Middle frontal gyrus (tissue), 1 donor: ENCODE data around the gene AKNAD1.
A peak's percentile ranks its signal among the peaks of the same experiment; 100 is the strongest.
"Not testable (repeated sequence)": the region's sequence is repeated elsewhere in the genome, so short reads cannot be mapped to it uniquely, and the experiment has no call there.

ENCODE experiments used
- DNase-seq: peaks from one replicate; pipeline ENCODE4 v3.0.0-alpha.2; 2015; ENCODE audit warnings: low spot score; ENCODE audit errors: extremely low spot score

AKNAD1 gene

DNA sequence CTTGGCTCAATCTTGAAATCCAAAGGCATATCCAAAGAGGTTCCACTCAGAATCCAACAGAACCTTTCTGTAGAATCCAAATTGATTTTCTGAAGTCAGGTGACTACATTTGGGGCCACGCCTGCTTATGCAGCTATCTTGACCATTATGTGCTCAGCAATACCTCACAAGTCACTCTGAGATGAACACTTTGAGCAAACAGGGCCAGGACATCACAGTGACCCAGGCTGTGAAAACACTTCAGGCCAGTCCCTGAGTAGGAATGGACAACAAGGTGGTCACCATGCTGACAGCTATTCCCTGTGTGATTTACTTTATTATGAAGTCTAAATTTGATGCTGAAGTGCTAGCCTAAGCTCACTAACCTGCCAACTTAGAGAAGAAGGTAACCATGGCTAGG is at the start of gene AKNAD1:
Gene AKNAD1 (minus strand): TSS at position 101 of the 400 bp plus-strand sequence. CDS start 4,430 bp downstream, outside the sequence.
- DNase-seq = no peak

DNA sequence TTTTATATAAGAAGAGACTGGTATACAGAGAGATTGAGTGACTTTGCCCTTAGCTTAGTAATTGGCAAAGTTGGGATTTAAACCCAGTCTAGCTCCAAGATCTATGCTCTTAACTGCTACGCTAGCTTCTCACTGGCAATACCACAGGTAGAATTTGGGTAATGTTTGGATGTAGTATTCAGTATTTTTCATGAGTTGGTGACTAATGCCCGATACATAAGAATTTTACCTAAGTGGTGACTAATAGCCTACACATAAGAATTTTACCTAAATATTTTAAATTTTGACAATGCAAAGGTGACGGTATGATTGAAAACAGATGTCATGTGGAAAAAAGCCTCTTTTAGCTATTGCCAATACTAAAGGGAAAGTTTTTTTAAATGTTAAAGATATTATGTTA is 44.2 kb upstream of the AKNAD1 start:
- DNase-seq = no peak

GRCh38 chr1:108897865-108898720 is 41.2 kb upstream of the AKNAD1 start:
- DNase-seq = peak; percentile 54

DNA sequence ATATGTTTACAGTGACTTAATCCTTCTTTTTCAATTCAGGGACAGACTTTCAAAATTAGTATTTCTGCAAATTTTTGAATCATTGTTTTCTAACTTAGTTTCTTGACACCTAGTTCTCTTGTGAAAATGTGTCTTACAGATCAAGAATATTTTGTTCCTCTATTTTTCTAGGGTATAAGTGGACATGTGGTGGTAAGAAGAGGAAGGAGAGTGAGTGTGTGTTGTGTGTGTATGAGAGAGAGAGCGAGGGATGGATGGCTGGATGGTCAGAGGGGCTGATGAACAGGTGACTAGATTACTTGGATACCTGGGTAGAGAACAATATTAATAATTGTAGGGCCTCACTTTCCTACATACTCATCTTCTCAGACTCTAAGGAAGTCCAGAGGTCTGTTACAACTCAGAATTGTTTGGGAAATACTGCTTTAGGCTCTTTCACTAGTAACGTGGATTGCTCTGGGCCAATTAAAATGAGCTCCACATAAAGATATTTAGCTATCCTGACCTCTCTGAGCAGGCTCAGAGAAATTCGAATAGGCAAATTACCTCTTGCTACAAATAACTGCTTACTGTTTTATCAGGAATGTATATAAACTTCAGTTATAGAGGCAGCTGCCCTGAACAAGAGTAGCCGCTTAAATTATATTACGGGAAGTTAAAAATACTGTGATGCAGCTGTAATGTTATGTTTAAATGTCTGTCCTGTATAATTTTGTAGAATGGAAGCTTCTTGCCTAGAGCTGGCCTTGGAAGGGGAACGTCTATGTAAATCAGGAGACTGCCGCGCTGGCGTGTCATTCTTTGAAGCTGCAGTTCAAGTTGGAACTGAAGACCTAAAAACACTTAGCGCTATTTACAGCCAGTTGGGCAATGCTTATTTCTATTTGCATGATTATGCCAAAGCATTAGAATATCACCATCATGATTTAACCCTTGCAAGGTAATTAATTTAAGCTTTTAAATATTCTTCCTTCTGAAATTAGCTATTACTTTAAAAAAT is 39.6 kb upstream of the AKNAD1 start:
- DNase-seq = no peak

- no peak for DNase-seq
Observed at GRCh38 chr1:108893141-108893530, 36.2 kb upstream of the AKNAD1 start.

- DNase-seq = no peak
Observed at GRCh38 chr1:108892356-108893140, 35.7 kb upstream of the AKNAD1 start.

GRCh38 chr1:108889706-108890384 is 33.0 kb upstream of the AKNAD1 start:
- DNase-seq = no peak

GRCh38 chr1:108889006-108889645 is 32.2 kb upstream of the AKNAD1 start:
- not testable (repeated sequence) for DNase-seq

DNA sequence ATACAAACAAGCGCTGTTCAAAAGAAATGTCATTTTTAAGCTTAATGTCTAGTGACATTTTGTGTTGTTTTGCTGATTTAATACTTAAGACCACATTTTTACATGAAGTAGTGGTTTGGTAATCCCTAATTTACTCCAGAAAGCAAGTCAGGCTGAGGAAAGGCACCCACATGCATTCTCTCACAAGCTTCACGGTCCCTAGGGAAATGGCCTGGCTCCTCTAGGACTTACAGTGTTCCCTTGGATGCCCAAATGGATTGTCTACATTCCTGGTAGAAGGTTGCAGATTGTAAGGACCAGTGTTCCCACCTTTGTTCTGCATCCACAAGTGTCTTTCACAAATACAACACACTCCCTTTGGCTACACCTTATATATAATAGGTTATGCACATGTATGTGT is 29.4 kb upstream of the AKNAD1 start:
- no peak for DNase-seq

DNA sequence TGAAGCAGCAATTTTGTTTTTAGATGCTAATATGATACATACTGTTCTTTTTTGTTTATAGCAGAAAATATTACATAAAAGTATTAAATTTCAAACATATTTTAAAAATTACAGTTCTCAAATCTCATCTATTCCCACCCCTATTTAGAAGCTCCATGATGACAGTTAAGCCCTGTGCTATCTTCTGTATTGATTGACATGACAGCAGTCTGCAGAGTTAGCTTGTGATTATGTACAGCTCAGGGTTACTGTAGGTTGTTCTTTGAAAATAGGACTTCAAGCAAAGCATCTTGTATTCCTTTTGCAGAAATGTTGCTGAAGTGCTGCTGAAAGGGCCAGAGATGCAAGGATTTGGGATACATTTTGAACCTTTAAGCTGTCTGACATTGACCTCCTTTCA is 28.1 kb upstream of the AKNAD1 start:
- no peak for DNase-seq

DNA sequence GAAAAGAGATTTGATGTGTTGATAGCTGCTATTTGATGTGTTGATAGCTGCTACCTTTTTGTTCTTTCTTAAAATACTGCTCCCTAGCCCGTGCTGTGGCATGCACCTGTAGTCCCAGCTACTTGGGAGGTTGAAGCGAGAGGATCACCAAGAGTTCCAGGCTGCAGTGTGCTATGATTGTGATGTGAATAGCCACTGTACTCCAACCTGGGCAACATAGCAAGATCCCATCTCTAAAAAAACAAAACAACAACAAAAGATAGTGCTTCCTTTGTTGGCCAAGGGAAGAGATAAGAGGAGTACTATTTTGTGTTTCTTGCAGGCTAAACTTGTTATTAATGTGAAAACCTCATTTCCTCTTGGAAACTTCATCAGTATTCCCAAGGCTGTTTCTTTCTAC is 25.9 kb upstream of the AKNAD1 start:
- DNase-seq = no peak

DNA sequence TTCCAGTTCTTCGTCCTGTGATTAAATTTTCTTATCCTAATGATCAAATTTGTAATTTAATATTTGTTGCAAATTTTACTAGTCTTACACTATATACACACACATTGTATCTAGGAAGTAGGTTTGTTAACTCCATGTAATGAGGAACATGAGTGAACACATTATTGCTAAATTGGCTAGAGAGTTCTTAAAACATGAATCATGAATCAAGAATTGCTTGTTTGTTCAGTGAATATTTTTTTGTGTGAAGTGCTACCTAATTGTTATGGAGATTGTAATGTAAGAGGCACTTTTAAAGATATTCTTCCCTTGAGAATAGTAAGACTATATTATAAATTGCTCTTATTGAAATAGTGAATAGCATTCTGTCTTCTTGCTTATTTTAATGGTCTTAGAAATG is 24.5 kb upstream of the AKNAD1 start:
- DNase-seq = no peak

DNA sequence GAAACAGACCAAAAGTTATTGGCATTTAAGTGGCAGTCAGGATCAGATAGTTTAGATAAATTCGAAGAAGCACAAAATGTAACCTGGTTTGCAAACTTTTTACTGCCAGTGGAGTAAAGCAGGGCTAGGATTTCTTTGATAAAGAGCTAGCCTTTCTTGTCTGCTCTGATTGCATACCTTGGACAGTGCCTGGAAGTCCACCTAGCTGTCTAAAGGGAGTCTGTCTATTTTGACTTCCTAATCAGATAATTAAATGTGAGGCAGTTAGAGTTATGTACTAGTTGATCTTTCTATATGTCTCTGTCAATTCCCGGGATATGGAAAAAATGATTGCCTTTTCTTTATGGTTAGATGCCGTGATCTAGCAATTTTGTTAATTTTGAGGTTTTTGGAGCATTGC is 24.0 kb upstream of the AKNAD1 start:
- DNase-seq = no peak

DNA sequence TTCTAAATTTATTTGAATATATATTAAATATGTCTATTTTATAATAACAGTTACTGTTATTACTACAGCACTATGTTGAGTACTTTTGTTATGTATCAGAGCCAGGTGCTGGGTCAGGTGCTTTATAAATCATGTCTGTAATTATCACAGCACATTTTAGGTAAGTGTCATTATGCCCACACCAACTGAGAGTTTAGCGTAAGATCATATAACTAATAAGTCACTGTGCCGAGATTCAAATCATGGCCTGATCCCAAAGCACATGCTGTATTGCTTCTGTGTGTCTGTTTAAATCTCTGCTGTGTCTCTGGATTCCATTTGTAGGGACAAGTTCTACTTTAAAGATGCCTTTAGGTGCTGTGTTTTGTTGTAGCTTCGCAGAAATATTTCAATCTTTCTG is 21.8 kb upstream of the AKNAD1 start:
- DNase-seq = no peak

GRCh38 chr1:108878160-108878469 is 21.2 kb upstream of the AKNAD1 start:
- no peak for DNase-seq

DNA sequence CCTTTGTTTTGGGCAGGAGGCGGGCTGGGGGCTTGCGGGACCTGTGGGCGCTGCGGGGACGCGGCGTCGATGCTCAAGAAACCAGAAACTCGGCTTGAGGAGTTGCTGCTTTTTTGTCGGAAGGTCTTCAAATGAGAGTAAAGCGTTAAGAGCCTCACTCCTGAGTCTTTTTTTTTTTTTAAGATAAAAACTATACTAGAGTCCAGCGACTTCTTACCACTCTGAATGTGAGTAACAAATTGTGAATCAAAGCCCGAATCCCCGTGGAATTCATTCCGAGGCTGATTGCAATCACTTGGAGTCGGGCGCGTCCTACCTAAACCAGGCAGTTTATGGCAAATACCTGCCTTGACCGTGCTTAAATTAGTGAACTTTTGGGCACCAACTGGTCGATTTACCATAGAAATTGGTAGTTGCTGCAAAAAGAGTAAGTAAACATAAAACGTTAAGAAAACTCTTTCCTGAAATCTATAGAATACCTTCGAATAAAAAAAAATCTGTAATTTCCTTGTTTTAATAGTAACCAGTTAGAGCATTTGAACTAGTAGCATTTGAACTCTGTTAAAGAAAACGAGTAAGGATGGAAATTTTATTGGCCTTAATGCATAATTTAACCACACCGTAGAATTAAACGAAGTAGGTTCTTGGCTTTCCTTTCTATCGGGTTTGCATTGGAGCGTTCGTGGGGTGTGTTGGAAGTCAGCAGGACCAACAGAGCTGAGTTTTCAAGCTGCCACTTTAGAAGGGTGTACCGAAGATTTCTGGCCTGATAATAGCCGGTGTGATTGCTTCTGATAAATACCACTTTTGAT is 20.7 kb upstream of the AKNAD1 start:
- no peak for DNase-seq

- DNase-seq = no peak
Observed at GRCh38 chr1:108871050-108871724, 14.3 kb upstream of the AKNAD1 start.

DNA sequence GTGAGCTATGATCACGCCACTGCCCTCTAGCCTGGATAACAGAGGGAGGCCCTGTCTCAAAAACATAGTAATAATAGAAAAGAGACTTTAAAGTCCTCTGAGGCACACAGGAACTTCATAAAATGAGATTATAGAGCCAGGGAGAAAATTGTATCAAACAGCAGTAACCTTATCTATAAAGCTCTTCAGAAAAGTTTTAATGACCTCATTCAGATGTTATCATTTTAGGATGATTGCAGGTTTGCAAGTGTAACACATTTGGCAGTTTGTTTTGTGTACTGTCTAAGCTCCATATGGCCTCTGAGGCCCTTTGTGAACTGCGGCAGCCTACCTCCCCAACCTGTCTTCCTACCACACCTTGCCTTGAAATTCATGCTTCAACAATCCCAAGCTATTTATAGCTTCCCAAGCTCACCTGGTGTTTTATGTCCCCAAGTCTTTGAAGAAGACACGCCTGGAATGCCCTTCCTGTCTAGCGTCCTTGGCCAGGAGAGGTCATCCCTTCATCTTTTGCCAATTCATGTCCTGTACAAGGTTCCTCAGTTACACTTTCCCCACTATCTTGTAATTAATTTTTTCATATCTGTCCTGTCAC is 8.5 kb upstream of the AKNAD1 start:
- DNase-seq = no peak

- no peak for DNase-seq
Observed at GRCh38 chr1:108863984-108864383, 7.1 kb upstream of the AKNAD1 start.
